Tibial nerve (tissue), 4 donors: Measurements from ENCODE around the gene PUSL1.

Source experiments
- CTCF ChIP-seq, 5 experiments: fragments of 200-600 bp in 3 of 5; fragments of 450-650 bp in 2 of 5; sonication (generic) in 3 of 5; IDR thresholded peaks; one replicate each; pipeline ENCODE4 v1.5.1; 2016 to 2019; ENCODE audit warnings: antibody characterized with exemption in 5 of 5, mild to moderate bottlenecking in 3 of 5, moderate library complexity in 2 of 5
- EP300 ChIP-seq, 2 donors: sonication (generic); formaldehyde crosslinking; IDR thresholded peaks; one replicate each; pipeline ENCODE4 v1.6.1; 2017; ENCODE audit warnings: antibody characterized with exemption in 2 of 2, mild to moderate bottlenecking in 1 of 2
- POLR2A ChIP-seq, 2 donors: fragments of 450-650 bp; IDR thresholded peaks; one replicate each; pipeline ENCODE4 v1.6.1; 2017; ENCODE audit warnings: antibody characterized with exemption in 2 of 2, mild to moderate bottlenecking in 2 of 2, moderate library complexity in 2 of 2

GRCh38 chr1:1349256-1350012 is 41.0 kb downstream of the PUSL1 start, which contains the start of gene DVL1:
- peak; percentile 44 to 84 (median 54) for TF ChIP-seq CTCF (IDR thresholded peaks at IDR 0.05)
- peak; percentile 6 to 63 for TF ChIP-seq POLR2A (IDR thresholded peaks at IDR 0.05)
- no peak for TF ChIP-seq EP300 (IDR thresholded peaks at IDR 0.05)
